ENCODE data around the gene SMOC1. TPM values are rescaled to one million over a fixed set of nuclear protein-coding genes. Genes with fewer than 3 reads are reported as not detected.

The SMOC1 gene
- total RNA-seq, 1 donor from 2014 or later, result 0.38 TPM

DNA sequence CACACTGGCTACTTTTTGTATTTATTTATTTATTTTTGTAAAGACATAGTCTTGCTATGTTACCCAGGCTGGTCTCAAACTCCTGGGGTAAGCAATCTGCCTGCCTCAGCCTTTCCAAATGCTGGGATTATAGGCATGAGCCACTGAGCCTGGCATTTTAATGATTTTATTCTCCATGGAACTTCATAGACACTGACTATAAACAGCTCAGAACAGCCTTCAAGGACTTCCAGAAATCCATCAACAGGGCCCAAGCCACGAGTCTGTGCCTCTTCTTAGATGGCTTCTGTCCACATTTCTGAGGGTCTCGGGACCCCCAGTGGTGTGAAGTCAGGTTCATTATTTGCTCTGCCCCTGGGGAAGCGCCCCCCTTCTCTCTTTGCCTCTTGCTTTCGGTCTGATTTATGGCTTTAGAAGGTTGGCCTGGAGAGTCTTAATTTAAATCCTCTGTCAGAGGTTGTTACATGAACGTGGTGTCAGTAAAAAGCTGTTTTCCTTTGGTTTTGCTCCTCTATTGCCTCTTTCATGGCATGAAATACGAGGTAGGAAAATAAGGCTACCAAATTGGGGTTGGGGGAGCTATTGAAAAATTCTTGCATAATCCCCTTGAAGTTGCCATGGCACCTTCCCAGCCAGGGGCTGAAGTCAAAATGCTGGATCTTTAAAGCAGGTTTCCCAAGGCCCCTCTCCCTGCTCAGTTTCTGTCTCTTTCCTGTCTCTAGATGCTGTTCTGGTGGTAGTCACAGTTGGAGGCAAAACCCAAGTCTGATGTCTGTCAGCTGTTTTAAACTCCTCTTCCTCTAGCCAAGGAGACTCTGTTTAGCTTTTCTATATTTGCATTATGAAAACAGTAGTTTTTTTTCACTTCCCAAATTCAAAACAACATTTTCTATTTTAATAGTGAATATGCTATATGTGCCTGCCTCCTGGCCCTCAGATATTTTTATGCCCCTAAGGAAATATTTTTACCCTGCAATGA, 129.4 kb downstream of the SMOC1 start:
- TF ChIP-seq, protein P1, sequence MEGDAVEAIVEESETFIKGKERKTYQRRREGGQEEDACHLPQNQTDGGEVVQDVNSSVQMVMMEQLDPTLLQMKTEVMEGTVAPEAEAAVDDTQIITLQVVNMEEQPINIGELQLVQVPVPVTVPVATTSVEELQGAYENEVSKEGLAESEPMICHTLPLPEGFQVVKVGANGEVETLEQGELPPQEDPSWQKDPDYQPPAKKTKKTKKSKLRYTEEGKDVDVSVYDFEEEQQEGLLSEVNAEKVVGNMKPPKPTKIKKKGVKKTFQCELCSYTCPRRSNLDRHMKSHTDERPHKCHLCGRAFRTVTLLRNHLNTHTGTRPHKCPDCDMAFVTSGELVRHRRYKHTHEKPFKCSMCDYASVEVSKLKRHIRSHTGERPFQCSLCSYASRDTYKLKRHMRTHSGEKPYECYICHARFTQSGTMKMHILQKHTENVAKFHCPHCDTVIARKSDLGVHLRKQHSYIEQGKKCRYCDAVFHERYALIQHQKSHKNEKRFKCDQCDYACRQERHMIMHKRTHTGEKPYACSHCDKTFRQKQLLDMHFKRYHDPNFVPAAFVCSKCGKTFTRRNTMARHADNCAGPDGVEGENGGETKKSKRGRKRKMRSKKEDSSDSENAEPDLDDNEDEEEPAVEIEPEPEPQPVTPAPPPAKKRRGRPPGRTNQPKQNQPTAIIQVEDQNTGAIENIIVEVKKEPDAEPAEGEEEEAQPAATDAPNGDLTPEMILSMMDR (IDR thresholded peaks at IDR 0.05; ENCODE audit: unreplicated experiment), result no peak
- Mint-ChIP-seq H3K4me1 (ENCODE audit: unreplicated experiment) (peaks cover 2% of the 10 kb centered on the region), H3K27ac (ENCODE audit: unreplicated experiment) (no peak overlapping the region), H3K4me3 (ENCODE audit: unreplicated experiment) (no peak overlapping the region), H3K36me3 (ENCODE audit: low read depth, unreplicated experiment) (no peaks in the 10 kb centered on the region), H3K9me3 (ENCODE audit: unreplicated experiment) (no peaks in the 10 kb centered on the region), H3K27me3 (ENCODE audit: unreplicated experiment) (peaks cover 2% of the 10 kb centered on the region)
- DNase-seq (ENCODE audit: low spot score), result no peak

- Mint-ChIP-seq H3K27ac (ENCODE audit: unreplicated experiment) (no peak overlapping the region), H3K4me1 (ENCODE audit: unreplicated experiment) (peaks cover 2% of the 10 kb centered on the region)
- TF ChIP-seq, protein P1 (IDR thresholded peaks at IDR 0.05; ENCODE audit: unreplicated experiment), result no peak
Observed at GRCh38 chr14:70009961-70010360, 130.7 kb downstream of the SMOC1 start.

DNA sequence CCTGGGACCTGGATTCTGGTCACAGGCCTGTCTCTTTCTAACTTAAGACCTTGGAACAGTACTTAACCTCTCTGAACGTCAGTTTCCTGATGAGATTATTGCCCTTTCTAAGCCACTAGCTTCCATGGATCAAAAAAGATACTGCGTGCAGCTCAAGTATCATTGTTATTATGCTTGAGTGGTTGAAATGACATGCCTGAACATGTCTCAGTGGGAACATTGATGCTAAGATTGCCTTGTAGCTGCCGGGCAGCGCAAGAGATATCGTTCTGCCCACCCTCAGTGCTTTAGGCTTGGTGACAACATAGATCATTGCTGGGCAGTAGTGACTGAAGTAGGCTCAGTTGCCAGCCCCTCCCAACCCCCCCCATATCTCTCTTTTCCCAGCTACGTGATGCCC, 131.9 kb downstream of the SMOC1 start:
- TF ChIP-seq, protein P1 (IDR thresholded peaks at IDR 0.05; ENCODE audit: unreplicated experiment), result no peak
- Mint-ChIP-seq H3K9me3 (ENCODE audit: unreplicated experiment) (no peaks in the 10 kb centered on the region), H3K4me3 (ENCODE audit: unreplicated experiment) (no peak overlapping the region), H3K27me3 (ENCODE audit: unreplicated experiment) (peaks cover 2% of the 10 kb centered on the region), H3K27ac (ENCODE audit: unreplicated experiment) (no peak overlapping the region), H3K36me3 (ENCODE audit: low read depth, unreplicated experiment) (no peaks in the 10 kb centered on the region), H3K4me1 (ENCODE audit: unreplicated experiment) (peaks cover 2% of the 10 kb centered on the region)
- DNase-seq (ENCODE audit: low spot score), result no peak

More at GRCh38 chr14:70009961-70010360, 130.7 kb downstream of the SMOC1 start:
- no peaks in the 10 kb centered on the region for H3K9me3 Mint-ChIP-seq (ENCODE audit: unreplicated experiment)
- H3K27me3 Mint-ChIP-seq (ENCODE audit: unreplicated experiment), result peaks cover 2% of the 10 kb centered on the region
- H3K4me3 Mint-ChIP-seq (ENCODE audit: unreplicated experiment), result no peak overlapping the region
- no peaks in the 10 kb centered on the region for H3K36me3 Mint-ChIP-seq (ENCODE audit: low read depth, unreplicated experiment)
- no peak for DNase-seq (ENCODE audit: low spot score)

DNA sequence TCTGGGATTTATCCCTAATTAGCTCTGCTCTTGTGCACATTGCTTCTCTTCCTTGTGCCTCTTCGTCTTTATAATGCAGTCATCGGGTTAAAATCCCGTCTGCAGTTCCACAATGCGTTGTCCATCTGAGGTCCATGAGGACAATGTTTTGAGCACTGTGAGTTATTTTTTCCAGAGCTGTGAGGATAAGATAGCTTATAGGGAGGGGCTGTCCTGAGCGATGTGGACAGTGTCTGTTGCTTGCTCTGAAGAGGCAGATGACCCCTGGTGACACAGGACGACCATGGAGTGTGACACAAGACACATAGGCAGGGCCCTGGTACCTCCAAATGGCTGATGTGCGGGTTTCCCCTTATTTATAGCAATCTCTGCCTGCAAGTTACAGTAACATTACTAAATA, 132.5 kb downstream of the SMOC1 start:
- H3K4me1 Mint-ChIP-seq (ENCODE audit: unreplicated experiment), result peaks cover 2% of the 10 kb centered on the region
- no peaks in the 10 kb centered on the region for H3K36me3 Mint-ChIP-seq (ENCODE audit: low read depth, unreplicated experiment)
- H3K27ac Mint-ChIP-seq (ENCODE audit: unreplicated experiment), result no peak overlapping the region

More for the DNA sequence above, 132.5 kb downstream of the SMOC1 start:
- Mint-ChIP-seq H3K27me3 (ENCODE audit: unreplicated experiment) (peaks cover 3% of the 10 kb centered on the region), H3K9me3 (ENCODE audit: unreplicated experiment) (no peaks in the 10 kb centered on the region), H3K4me3 (ENCODE audit: unreplicated experiment) (no peak overlapping the region)
- no peak for DNase-seq (ENCODE audit: low spot score)
- TF ChIP-seq, protein P1 (IDR thresholded peaks at IDR 0.05; ENCODE audit: unreplicated experiment), result no peak
